Measurements from ENCODE around the gene FCHSD2. TPM values are rescaled to one million over a fixed set of nuclear protein-coding genes. Genes with fewer than 3 reads are reported as not detected.

The FCHSD2 gene
- total and polyA plus RNA-seq, 5 experiments from 2014 or later = 11.8 to 70.0 (median 15.6) TPM

DNA sequence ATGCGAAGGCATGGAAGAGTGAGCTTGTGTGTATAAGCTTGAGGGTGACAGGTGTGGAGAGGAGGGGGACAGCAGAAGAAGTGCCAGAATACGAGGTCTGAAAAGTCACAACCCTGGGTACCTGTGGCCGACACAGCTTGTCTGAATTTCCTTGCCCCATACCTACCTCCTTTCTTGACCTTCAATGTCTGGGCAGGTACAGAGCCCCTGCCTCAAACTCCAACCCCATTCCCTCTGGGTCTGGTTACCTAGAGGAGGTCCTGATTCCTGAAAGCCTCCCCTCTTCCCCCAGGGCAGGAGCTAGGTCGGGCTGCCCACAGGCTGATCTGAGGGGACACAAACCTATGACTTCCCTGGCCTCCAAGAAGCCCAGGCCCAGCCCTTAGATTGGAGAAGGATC, 36.6 kb upstream of the FCHSD2 start:
- no peak for DNase-seq
- Mint-ChIP-seq H3K27ac (no peak overlapping the region), H3K9me3 (no peaks in the 10 kb centered on the region)

DNA sequence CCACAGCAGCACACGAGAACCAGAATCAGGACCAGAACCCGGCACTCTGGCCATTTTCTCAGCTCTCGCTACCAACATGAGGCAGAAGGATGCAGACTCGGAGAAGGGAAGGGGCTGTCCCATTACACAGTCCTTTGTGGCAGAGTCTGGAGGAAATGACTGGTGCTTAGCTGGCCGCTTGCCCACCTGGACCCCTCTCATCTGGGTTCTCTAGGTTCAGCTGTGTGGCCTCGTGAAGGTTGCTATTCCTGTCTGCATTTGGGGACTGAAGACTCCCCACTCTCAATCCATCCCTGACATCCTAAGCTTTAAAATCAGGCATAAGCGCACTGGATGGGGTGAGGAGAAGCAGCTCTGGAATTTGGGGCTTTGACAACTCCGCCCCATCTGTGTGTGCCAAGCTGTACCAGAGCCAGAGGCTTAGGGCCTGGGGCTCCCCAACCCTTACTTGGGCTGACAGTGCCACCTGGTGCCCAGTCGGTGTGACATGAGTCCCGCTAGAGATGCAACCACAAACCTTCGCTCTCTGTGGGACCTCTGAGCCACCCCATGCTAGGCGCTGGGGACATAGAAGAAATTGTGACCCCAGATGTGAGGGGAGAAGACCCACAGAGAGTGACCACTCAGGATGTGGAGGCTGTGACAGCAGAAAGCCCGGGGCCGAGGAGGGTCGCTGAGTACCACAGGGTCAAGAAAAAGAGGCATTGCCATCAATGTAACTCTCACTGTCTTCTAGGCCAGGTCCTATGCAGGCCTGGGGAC, 35.8 kb upstream of the FCHSD2 start:
- no peak overlapping the region for H3K27ac Mint-ChIP-seq
- POLR2A ChIA-PET = interaction anchor here (0.7 to 2.0 kb wide), 9 partner anchors 25 to 494 kb away, joined by 3 to 20 read pairs (median 4); partner anchors contain the start of gene FCHSD2
- no peaks in the 10 kb centered on the region for H3K9me3 Mint-ChIP-seq
- H3K4me1 Mint-ChIP-seq = peaks cover 5 to 27% (median 8%) of the 10 kb centered on the region in 4 donors
- peak; percentile 59 to 88 (median 76) for DNase-seq
- H3K4me3 Mint-ChIP-seq = no peak overlapping the region
- ATAC-seq = peak; percentile 99 to 100
- peaks cover 0 to 4% (median 0%) of the 10 kb centered on the region in 5 donors for H3K27me3 Mint-ChIP-seq
- H3K36me3 Mint-ChIP-seq = no peaks in the 10 kb centered on the region

More for the DNA sequence above, 36.6 kb upstream of the FCHSD2 start:
- Mint-ChIP-seq H3K4me3 (no peak overlapping the region), H3K4me1 (peaks cover 5 to 27% (median 8%) of the 10 kb centered on the region in 4 donors), H3K36me3 (no peaks in the 10 kb centered on the region), H3K27me3 (peaks cover 0 to 6% (median 2%) of the 10 kb centered on the region in 5 donors)
- no peak for ATAC-seq
- POLR2A ChIA-PET = interaction anchor here (0.8 to 2.0 kb wide), 3 partner anchors 36 to 458 kb away, joined by 3 to 20 read pairs (median 3); partner anchors contain the start of gene FCHSD2

DNA sequence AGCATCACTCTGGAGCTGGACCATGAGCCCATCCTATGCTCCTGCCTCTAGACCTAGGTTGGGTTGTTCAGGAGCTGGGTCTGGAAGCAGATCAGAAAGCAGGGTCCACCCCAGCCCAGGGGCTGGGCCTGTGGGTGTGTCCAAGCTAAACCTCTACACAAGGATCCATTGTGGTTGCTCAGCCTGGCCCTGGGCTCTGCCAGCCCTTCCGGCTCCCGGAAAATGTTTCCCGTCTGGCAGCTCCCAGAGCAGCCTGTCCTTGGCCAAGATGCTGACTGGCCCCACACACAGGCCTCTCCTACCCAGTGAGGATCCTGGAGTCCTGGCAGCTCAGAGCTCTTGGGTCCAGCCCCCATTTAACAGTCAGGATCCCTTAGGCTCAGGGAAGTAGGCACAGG, 35.3 kb upstream of the FCHSD2 start:
- Mint-ChIP-seq H3K27me3 (peaks cover 0 to 4% (median 0%) of the 10 kb centered on the region in 5 donors), H3K36me3 (no peaks in the 10 kb centered on the region), H3K4me3 (no peak overlapping the region), H3K27ac (no peak overlapping the region), H3K9me3 (no peaks in the 10 kb centered on the region), H3K4me1 (peaks cover 5 to 27% (median 8%) of the 10 kb centered on the region in 4 donors)
- ATAC-seq = no peak
- POLR2A ChIA-PET = interaction anchor here (1.0 to 2.0 kb wide), 7 partner anchors 24 to 493 kb away, joined by 3 to 20 read pairs (median 5); partner anchors contain the start of gene FCHSD2
- no peak for DNase-seq

DNA sequence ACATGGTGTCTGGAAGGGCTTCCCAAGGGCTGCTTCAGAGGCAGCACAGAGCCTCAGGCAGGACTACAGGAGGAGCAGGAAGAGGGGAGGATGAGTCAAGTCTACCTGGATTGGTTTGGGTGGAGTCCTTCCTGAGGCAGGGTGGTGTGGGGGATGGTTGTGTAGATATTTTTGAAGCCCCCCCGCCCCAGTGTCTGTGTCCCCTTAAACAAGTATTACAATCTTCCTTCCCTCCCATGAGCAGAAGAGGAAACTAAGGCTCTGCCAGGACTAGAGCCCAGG, 34.7 kb upstream of the FCHSD2 start:
- H3K9me3 Mint-ChIP-seq = no peaks in the 10 kb centered on the region
- no peak overlapping the region for H3K4me3 Mint-ChIP-seq
- peaks cover 5 to 28% (median 8%) of the 10 kb centered on the region in 4 donors for H3K4me1 Mint-ChIP-seq
- H3K36me3 Mint-ChIP-seq = no peaks in the 10 kb centered on the region
- ATAC-seq = no peak
- no peak for DNase-seq
- POLR2A ChIA-PET = interaction anchor here (1.4 to 2.0 kb wide), 3 partner anchors 24 to 345 kb away, joined by 7 to 20 read pairs (median 7); partner anchors contain the start of gene FCHSD2
- peaks cover 0 to 4% (median 0%) of the 10 kb centered on the region in 5 donors for H3K27me3 Mint-ChIP-seq
- H3K27ac Mint-ChIP-seq = peak overlapping the region in 3 of 10 donors; percentile 61 to 90 (median 83)

DNA sequence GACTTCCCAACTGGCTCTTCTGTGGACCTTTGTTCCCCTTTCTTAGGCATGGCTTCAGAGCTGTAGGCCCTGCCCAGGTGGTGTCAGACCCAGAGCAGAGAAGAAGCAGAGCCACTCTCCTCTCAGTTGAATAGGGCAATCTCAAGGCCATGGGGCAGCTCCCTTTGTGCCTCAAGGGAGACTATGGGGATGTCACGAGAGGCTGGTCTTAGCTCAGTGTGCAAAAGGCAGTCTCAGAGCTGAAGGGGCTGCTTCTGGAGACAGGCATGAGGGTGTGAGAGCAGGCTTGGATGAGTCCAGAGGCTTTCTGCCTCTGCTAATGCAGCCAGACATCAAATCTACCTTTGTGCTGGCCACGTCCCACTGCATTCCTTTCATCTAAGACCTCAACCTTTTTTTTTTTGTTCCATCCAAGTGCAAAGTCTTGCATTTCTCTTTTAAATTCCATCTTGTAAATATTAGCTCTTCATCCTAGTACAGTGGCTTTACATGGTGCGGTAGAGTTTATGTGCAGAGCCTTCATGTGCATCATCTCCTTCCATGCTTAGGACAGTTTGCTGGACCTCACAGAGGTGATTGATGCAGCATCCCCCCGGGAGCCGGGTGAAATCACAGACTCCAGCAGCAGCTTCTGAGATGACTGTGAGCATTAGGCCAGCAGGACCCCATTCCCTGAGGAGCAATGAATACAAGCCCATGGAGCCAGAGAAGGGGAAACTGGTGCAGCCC, 34.2 kb upstream of the FCHSD2 start:
- POLR2A ChIA-PET = interaction anchor here (0.6 to 1.4 kb wide), 2 partner anchors 12 to 23 kb away, joined by 3 to 7 read pairs; no protein-coding TSS in a partner anchor

DNA sequence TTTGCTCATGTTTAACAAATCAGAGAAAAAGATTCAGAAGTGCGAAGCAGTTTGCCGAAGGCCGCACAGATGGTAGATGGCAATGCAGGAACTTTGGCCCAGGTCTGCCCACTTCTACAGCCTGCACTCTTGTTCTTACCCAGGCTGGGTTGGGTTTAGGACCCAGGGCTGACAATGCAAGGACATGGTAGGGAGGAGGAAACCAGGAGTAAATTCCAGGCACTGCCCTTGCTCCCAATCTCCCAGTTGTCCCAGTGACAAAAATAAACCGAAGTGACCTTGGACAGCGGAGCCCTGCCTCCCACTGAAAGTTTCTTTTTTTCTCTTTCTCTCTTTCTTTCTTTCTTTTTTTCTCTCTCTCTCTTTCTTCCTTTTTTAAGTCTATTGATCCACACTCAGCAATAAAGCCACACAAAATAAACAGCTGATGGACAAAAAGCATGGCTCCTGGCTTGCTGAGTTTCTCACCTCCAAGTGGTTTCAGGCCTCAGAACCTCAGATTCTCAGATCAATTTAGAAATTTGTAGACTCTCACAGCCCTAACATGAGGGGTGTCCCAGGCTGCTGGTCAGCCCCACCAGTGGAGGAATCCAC, 33.5 kb upstream of the FCHSD2 start:
- Mint-ChIP-seq H3K36me3 (no peaks in the 10 kb centered on the region), H3K27ac (peak overlapping the region in 2 of 10 donors; percentile 15 to 53), H3K9me3 (no peaks in the 10 kb centered on the region), H3K4me1 (peaks cover 5 to 35% (median 8%) of the 10 kb centered on the region in 4 donors), H3K27me3 (peaks cover 0 to 4% (median 0%) of the 10 kb centered on the region in 5 donors), H3K4me3 (no peak overlapping the region)
- ATAC-seq (no peak), DNase-seq (no peak)
- POLR2A ChIA-PET = no interaction called here

More for the DNA sequence above, 34.2 kb upstream of the FCHSD2 start:
- no peak for DNase-seq
- Mint-ChIP-seq H3K36me3 (no peaks in the 10 kb centered on the region), H3K9me3 (no peaks in the 10 kb centered on the region), H3K4me1 (peaks cover 5 to 33% (median 8%) of the 10 kb centered on the region in 4 donors), H3K27ac (peak overlapping the region in 8 of 10 donors; percentile 30 to 90 (median 66)), H3K27me3 (peaks cover 0 to 4% (median 0%) of the 10 kb centered on the region in 5 donors), H3K4me3 (no peak overlapping the region)
- ATAC-seq = no peak

DNA sequence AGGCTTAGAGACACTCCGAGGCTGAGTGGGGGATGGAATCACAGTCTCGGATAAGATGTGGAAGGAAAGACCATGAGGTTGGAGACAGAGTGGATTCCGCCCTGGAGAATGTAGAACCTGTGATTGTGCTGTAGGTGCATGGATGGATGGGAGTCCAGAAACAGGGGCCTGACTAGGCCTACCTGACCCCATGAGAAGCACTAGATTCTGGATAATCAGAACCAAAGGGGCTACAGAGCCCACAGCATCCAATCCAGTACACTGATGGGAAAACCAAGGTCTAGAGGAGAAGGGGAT, 32.3 kb upstream of the FCHSD2 start:
- Mint-ChIP-seq H3K36me3 (no peaks in the 10 kb centered on the region), H3K9me3 (no peaks in the 10 kb centered on the region), H3K4me1 (peaks cover 5 to 35% (median 8%) of the 10 kb centered on the region in 4 donors), H3K27ac (peak overlapping the region in 2 of 10 donors; percentile 15 to 50), H3K4me3 (no peak overlapping the region), H3K27me3 (peaks cover 0 to 4% (median 0%) of the 10 kb centered on the region in 5 donors)
- DNase-seq (no peak), ATAC-seq (no peak)
- POLR2A ChIA-PET = no interaction called here

DNA sequence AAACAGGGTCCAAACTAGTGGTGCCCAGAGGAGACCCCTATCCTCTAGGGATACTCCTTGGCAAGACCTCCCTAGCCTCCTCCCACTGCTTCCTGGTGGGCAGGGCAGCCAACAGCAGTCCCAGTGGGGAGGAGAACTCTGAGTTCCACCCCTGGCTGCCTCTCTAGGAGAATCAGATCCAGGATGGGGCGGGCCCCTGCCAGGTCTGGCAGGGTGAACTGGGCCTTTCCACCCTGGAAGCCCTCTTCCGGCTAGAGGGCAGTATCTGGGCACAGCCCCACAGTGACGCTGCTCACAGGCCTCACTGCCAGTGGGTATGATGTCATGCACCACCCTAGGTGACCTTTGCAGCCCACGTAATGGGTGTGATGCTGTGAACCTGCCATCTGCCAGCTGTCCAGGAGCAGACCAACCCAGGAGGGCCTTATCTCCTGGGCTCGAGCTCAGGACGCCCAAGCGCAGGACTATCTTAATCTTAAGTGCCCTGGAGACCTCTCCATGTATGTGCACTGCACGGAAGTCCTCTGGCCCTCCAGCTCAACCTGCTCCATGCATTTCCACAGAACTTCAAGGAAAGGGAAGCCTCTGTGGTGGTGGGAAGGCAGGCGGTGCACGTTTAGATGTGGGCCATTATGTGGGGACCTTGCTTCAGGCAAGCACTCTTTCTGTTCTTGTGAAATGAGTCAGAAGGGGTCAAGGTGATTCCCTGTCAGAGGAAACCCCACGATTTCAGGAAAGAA, 31.8 kb upstream of the FCHSD2 start:
- H3K27me3 Mint-ChIP-seq = peaks cover 0 to 6% (median 2%) of the 10 kb centered on the region in 5 donors
- ATAC-seq (no peak), DNase-seq (no peak)
- H3K9me3 Mint-ChIP-seq = no peaks in the 10 kb centered on the region
- H3K4me3 Mint-ChIP-seq = no peak overlapping the region
- POLR2A ChIA-PET = no interaction called here
- peak overlapping the region in 2 of 10 donors; percentile 15 to 50 for H3K27ac Mint-ChIP-seq
- peaks cover 5 to 35% (median 9%) of the 10 kb centered on the region in 4 donors for H3K4me1 Mint-ChIP-seq
- no peaks in the 10 kb centered on the region for H3K36me3 Mint-ChIP-seq

DNA sequence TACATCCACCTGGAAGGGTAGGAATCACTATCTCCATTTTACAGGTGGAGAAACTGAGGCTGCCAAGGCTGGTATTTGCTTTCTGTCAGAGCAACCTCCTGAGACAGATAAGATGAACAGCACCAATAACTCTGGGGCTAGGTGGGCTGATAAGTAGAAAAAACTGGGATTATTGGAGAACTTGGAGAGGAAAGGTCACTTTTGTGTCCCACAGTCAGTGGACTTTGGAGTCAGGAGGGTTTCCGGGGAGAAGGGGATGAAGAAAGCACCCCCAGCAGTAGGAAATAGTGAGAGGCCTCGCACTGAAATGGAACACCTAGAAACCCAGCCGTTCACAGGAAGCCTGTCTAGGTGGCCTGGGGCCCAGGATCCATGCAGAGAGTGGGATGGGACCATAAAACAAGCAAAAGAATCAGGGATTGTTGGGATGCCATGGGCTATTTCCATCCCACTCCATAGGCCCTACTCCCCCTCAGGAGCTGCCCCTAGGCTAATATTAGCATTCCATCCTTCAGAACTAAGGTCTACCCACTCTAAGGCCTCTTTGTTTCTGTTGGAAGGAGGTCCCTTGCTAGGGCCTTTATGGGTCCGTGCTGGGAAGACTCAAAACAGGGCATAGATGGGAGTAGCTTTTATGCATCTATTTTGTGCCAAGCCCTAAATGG, 31.0 kb upstream of the FCHSD2 start:
- Mint-ChIP-seq H3K36me3 (no peaks in the 10 kb centered on the region), H3K27me3 (peaks cover 0 to 10% (median 1%) of the 10 kb centered on the region in 5 donors), H3K27ac (peak overlapping the region in 1 of 10 donors; percentile 19), H3K9me3 (no peaks in the 10 kb centered on the region), H3K4me1 (peaks cover 2 to 34% (median 7%) of the 10 kb centered on the region in 4 donors), H3K4me3 (no peak overlapping the region)
- ATAC-seq = no peak
- DNase-seq = no peak
- POLR2A ChIA-PET = no interaction called here

DNA sequence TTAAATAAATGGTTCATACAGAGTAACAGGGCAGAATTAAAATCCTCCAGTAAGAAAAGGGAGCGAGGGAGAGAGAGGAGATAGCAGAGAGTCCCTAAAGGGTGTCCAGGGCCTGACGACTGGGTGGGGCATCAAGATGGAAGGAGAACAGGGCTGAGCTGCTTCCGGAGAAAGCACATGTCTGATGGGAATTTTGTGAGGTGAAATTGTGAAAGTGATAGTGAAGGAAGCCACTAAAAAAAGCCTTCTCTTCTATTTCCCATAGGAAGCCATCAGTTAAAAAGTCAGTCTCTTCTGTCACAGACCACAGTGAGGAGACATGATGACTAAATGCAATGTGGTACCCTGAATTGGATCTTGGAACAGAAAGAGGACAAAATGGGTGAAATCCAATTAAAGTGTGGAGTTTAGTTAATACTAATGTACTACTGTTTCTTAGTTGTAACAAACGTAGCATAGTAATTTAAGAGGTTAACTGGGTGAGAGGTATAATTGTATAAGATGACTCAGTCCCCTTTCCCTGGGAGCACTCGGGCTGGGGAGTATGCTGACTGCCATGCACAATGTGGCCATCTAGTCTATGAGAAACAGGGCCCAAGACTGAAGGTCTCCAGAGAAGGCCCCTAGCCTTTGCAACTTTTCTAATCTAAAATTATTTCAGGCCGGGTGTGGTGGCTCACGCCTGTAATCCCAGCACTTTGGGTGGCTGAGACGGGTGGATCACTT, 29.5 kb upstream of the FCHSD2 start:
- H3K9me3 Mint-ChIP-seq = no peaks in the 10 kb centered on the region
- no peaks in the 10 kb centered on the region for H3K36me3 Mint-ChIP-seq
- peaks cover 0 to 20% (median 1%) of the 10 kb centered on the region in 5 donors for H3K27me3 Mint-ChIP-seq
- H3K4me3 Mint-ChIP-seq = no peak overlapping the region
- POLR2A ChIA-PET = no interaction called here
- H3K4me1 Mint-ChIP-seq = peaks cover 0 to 20% (median 3%) of the 10 kb centered on the region in 4 donors
- ATAC-seq (no peak), DNase-seq (no peak)
- H3K27ac Mint-ChIP-seq = peak overlapping the region in 2 of 10 donors; percentile 30 to 80

DNA sequence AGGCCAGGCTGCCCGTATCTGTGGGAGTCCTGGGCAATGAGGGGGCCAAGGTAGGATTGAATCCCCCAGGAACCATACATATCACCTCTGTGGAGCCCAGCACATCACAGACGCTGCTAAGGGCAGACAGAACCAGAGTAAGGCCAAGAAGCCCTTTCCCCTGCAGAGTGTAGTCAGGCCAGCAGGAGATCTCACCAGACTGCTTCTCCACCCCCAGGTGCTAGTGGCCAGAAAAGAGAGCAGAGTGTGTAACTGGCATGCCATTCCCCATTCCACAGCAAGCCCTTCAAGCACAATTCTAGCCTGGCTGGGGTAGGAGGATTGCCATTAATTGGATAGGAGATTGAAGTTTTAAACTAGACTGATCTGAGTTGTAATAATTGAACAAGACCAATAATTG, 28.0 kb upstream of the FCHSD2 start:
- no peak for DNase-seq
- Mint-ChIP-seq H3K27me3 (peaks cover 0 to 20% (median 1%) of the 10 kb centered on the region in 5 donors), H3K36me3 (no peaks in the 10 kb centered on the region), H3K4me3 (no peak overlapping the region), H3K27ac (peak overlapping the region in 1 of 10 donors; percentile 57), H3K9me3 (no peaks in the 10 kb centered on the region), H3K4me1 (peaks cover 0 to 12% (median 2%) of the 10 kb centered on the region in 4 donors)
- POLR2A ChIA-PET = no interaction called here
- no peak for ATAC-seq
